GM23338 (cell line): ENCODE results near the gene RNH1.

ENCODE experiments used
- CREB1 ChIP-seq: fragments of 250-450 bp; sonication (Bioruptor Pico); IDR thresholded peaks from 2 replicates; pipeline ENCODE4 v1.5.0; 2020; ENCODE audit warnings: low read depth, mild to moderate bottlenecking, moderate library complexity
- EZH2 ChIP-seq: fragments of 200-600 bp; sonication (generic); IDR thresholded peaks from one replicate; pipeline ENCODE4 v1.8.0; 2017; ENCODE audit warnings: antibody characterized with exemption, mild to moderate bottlenecking, low read depth; ENCODE audit not compliant: unreplicated experiment
- EZH2phosphoT487 ChIP-seq: fragments of 200-600 bp; sonication (generic); IDR thresholded peaks from one replicate; pipeline ENCODE4 v1.8.1; 2018; ENCODE audit warnings: antibody characterized with exemption; ENCODE audit not compliant: unreplicated experiment
- JUNB ChIP-seq: IDR thresholded peaks from one replicate; pipeline ENCODE4 v1.6.1; 2016; ENCODE audit warnings: antibody characterized with exemption; ENCODE audit not compliant: unreplicated experiment
- POLR2AphosphoS5 ChIP-seq: IDR thresholded peaks from 2 replicates; pipeline ENCODE4 v1.6.1; 2016; ENCODE audit warnings: antibody characterized with exemption, low read depth
- REST ChIP-seq: IDR thresholded peaks from one replicate; pipeline ENCODE4 v1.6.1; 2018; ENCODE audit warnings: antibody characterized with exemption; ENCODE audit not compliant: unreplicated experiment
- STAT1 ChIP-seq: IDR thresholded peaks from one replicate; pipeline ENCODE4 v1.6.1; 2016; ENCODE audit warnings: antibody characterized with exemption; ENCODE audit not compliant: unreplicated experiment
- ZNF331 ChIP-seq: fragments of 250-450 bp; sonication (Bioruptor Pico); IDR thresholded peaks from 2 replicates; pipeline ENCODE4 v1.5.0; 2020; ENCODE audit warnings: low read depth, mild to moderate bottlenecking, moderate library complexity
- ZNF462 ChIP-seq: fragments of 250-450 bp; sonication (Bioruptor Pico); IDR thresholded peaks from 2 replicates; pipeline ENCODE4 v1.5.0; 2020; ENCODE audit warnings: mild to moderate bottlenecking, moderate library complexity
- TF ChIP-seq, protein P1 (sequence below), 2 experiments: fragments of 200-600 bp in 1 of 2; sonication (generic) in 1 of 2; conservative IDR thresholded peaks; 2 replicates each; pipeline versions ENCODE4 v1.5.1 to v1.6.1; 2016 to 2017; ENCODE audit warnings: antibody characterized with exemption in 2 of 2, low read depth in 2 of 2, mild to moderate bottlenecking in 2 of 2, moderate library complexity in 1 of 2

- TF ChIP-seq, protein P1, sequence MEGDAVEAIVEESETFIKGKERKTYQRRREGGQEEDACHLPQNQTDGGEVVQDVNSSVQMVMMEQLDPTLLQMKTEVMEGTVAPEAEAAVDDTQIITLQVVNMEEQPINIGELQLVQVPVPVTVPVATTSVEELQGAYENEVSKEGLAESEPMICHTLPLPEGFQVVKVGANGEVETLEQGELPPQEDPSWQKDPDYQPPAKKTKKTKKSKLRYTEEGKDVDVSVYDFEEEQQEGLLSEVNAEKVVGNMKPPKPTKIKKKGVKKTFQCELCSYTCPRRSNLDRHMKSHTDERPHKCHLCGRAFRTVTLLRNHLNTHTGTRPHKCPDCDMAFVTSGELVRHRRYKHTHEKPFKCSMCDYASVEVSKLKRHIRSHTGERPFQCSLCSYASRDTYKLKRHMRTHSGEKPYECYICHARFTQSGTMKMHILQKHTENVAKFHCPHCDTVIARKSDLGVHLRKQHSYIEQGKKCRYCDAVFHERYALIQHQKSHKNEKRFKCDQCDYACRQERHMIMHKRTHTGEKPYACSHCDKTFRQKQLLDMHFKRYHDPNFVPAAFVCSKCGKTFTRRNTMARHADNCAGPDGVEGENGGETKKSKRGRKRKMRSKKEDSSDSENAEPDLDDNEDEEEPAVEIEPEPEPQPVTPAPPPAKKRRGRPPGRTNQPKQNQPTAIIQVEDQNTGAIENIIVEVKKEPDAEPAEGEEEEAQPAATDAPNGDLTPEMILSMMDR (conservative IDR thresholded peaks at IDR 0.05; ENCODE audit: low read depth in 2 of 2), result no peak
- no peak for TF ChIP-seq POLR2AphosphoS5
- TF ChIP-seq ZNF331, result no peak
- TF ChIP-seq EZH2phosphoT487, result no peak
- no peak for TF ChIP-seq ZNF462 (CRISPR knock-in tag)
- TF ChIP-seq EZH2, result no peak
- TF ChIP-seq CREB1 (CRISPR knock-in tag), result no peak
- TF ChIP-seq REST, result no peak
- TF ChIP-seq JUNB, result no peak
- no peak for TF ChIP-seq STAT1
These were observed 27.7 kb downstream of the RNH1 start for GRCh38 chr11:479311-479710.
